Aorta (tissue), 5 donors: ENCODE measurements around the gene NID1. TPM values are rescaled to one million over a fixed set of nuclear protein-coding genes. Genes with fewer than 3 reads are reported as not detected.

Source experiments
- ATAC-seq: fragments of 200-7000 bp; cut with Tn5 transposase; one replicate; pipeline ENCODE4 v1.9.1; 2022; ENCODE audit warnings: moderate library complexity; ENCODE audit not compliant: low FRiP score
- DNase-seq, 2 donors: peaks; one replicate each; pipeline ENCODE4 v3.0.0-alpha.2; 2020
- H3K27ac ChIP-seq, 2 donors: one replicate each; pipeline ENCODE4 v1.5.1; 2013; ENCODE audit warnings: low read length in 2 of 2, mild to moderate bottlenecking in 2 of 2, moderate library complexity in 2 of 2, control low read depth in 1 of 2, inconsistent platforms in 1 of 2, low read depth in 1 of 2
- H3K27me3 ChIP-seq, 2 donors: one replicate each; pipeline ENCODE4 v1.6.1; 2013; ENCODE audit warnings: control low read depth in 1 of 2, low read length in 1 of 2, mild to moderate bottlenecking in 1 of 2, moderate library complexity in 1 of 2; ENCODE audit not compliant: insufficient read depth in 2 of 2, control insufficient read depth in 1 of 2
- H3K36me3 ChIP-seq, 2 donors: one replicate each; pipeline ENCODE4 v1.6.1; 2013; ENCODE audit warnings: control low read depth in 1 of 2, low read length in 1 of 2, mild to moderate bottlenecking in 1 of 2; ENCODE audit not compliant: insufficient read depth in 2 of 2, control insufficient read depth in 1 of 2
- H3K4me1 ChIP-seq, 2 donors: one replicate each; pipeline ENCODE4 v1.6.1; 2013; ENCODE audit warnings: low read length in 2 of 2, control low read depth in 1 of 2, mild to moderate bottlenecking in 1 of 2, moderate library complexity in 1 of 2; ENCODE audit not compliant: insufficient read depth in 2 of 2, control insufficient read depth in 1 of 2
- H3K4me3 ChIP-seq, 2 donors: one replicate each; pipeline ENCODE4 v1.5.1; 2013; ENCODE audit warnings: low read length in 2 of 2, control low read depth in 1 of 2, mild to moderate bottlenecking in 1 of 2
- H3K9me3 ChIP-seq: one replicate; pipeline ENCODE4 v1.6.1; 2013; ENCODE audit warnings: mild to moderate bottlenecking, low read length; ENCODE audit not compliant: control insufficient read depth
- WGBS, 2 donors: extraction: QIAGEN DNeasy Blood & Tissue Kit; methylation state at CpG; one replicate each; pipeline ENCODE4 v1.1.7; 2013; 5-methylcytosine and 5-hydroxymethylcytosine counted together
- intact Hi-C, 2 donors: fragments of 100-400 bp; cut with DNase I; formaldehyde crosslinking; loops; one replicate each; pipeline versions ENCODE4 v1.14.2 to v1.15.0; 2022
- polyA plus RNA-seq, 2 donors: library from polyadenylated mRNA; stranded (reverse); fragments of 200-250 nt; gene quantifications; one replicate each; pipeline ENCODE4 v1.2.3, GENCODE V29; 2013
- total RNA-seq, 2 donors: library from RNA; stranded (reverse); fragmentation: NEBNext Ultra II Directional; extraction: Animal tissue kit (Norgen Biotek cat#: 25700); gene quantifications; one replicate each; pipeline ENCODE4 v1.2.1, GENCODE V29; 2021
- donor health status: healthy with polysubstance abuse.
- donor health status: Bipolar disorder and iron deficiency.
- donor health status: DM: no; HTN: no; CAD: no.
- donor health status: DM: no; HTN: no; CAD: no.
- donor health status: DM: yes; HTN: yes; CAD: no.

The NID1 gene
- total and polyA plus RNA-seq, 4 donors: 11.0 to 69.5 (median 60.4) TPM

- H3K27me3 ChIP-seq: no peaks in the 10 kb centered on the region
- DNase-seq: peak in 1 of 2 donors; percentile 6
- WGBS, 2 donors: 69 to 73% methylated on average over 9 of the region's 9 CpGs
- intact Hi-C loops: loop anchor here in 1 of 2 donors (10.0 kb wide), 1 partner anchor 667 kb away; no protein-coding TSS in a partner anchor
- no peak for ATAC-seq
- no peaks in the 10 kb centered on the region for H3K4me1 ChIP-seq
- no peaks in the 10 kb centered on the region for H3K36me3 ChIP-seq
- H3K4me3 ChIP-seq: no peak overlapping the region
- H3K9me3 ChIP-seq: no peaks in the 10 kb centered on the region
- H3K27ac ChIP-seq: no peak overlapping the region
These were observed 42.4 kb upstream of the NID1 start for GRCh38 chr1:236107121-236107907.

GRCh38 chr1:236103646-236104218 is 38.8 kb upstream of the NID1 start:
- H3K9me3 ChIP-seq: no peaks in the 10 kb centered on the region
- ATAC-seq (peak; percentile 73), DNase-seq (peak; percentile 47 to 48)
- H3K27ac ChIP-seq: no peak overlapping the region
- no peak overlapping the region for H3K4me3 ChIP-seq
- H3K4me1 ChIP-seq: no peaks in the 10 kb centered on the region
- H3K36me3 ChIP-seq: no peaks in the 10 kb centered on the region
- WGBS, 2 donors: 12 to 13% methylated on average over 13 of the region's 13 CpGs
- H3K27me3 ChIP-seq: no peaks in the 10 kb centered on the region
- intact Hi-C loops: loop anchor here (5.0 to 10.0 kb wide), 2 partner anchors 384 to 671 kb away; no protein-coding TSS in a partner anchor

GRCh38 chr1:236103059-236103458 is 38.2 kb upstream of the NID1 start:
- WGBS, 2 donors: 18 to 27% methylated on average over 7 of the region's 7 CpGs

GRCh38 chr1:236102611-236103010 is 37.7 kb upstream of the NID1 start:
- H3K36me3 ChIP-seq: no peaks in the 10 kb centered on the region
- ATAC-seq (no peak), DNase-seq (peak in 1 of 2 donors; percentile 14)
- H3K9me3 ChIP-seq: no peaks in the 10 kb centered on the region
- H3K4me3 ChIP-seq: no peak overlapping the region
- no peak overlapping the region for H3K27ac ChIP-seq
- 74 to 76% methylated on average over 11 of the region's 11 CpGs for WGBS, 2 donors
- intact Hi-C loops: loop anchor here (5.0 to 10.0 kb wide), 2 partner anchors 385 to 672 kb away; no protein-coding TSS in a partner anchor
- no peaks in the 10 kb centered on the region for H3K4me1 ChIP-seq
- H3K27me3 ChIP-seq: no peaks in the 10 kb centered on the region

More at GRCh38 chr1:236103059-236103458, 38.2 kb upstream of the NID1 start:
- no peaks in the 10 kb centered on the region for H3K9me3 ChIP-seq
- no peaks in the 10 kb centered on the region for H3K4me1 ChIP-seq
- H3K27me3 ChIP-seq: no peaks in the 10 kb centered on the region
- DNase-seq: peak; percentile 12 to 24
- intact Hi-C loops: loop anchor here (5.0 to 10.0 kb wide), 2 partner anchors 384 to 672 kb away; no protein-coding TSS in a partner anchor
- no peaks in the 10 kb centered on the region for H3K36me3 ChIP-seq
- no peak for ATAC-seq
- H3K27ac ChIP-seq: no peak overlapping the region
- H3K4me3 ChIP-seq: no peak overlapping the region

- intact Hi-C loops: loop anchor here (5.0 to 10.0 kb wide), 2 partner anchors 386 to 673 kb away; no protein-coding TSS in a partner anchor
- WGBS, 2 donors: 86 to 88% methylated on average over 10 of the region's 10 CpGs
- no peak overlapping the region for H3K4me3 ChIP-seq
- H3K27me3 ChIP-seq: no peaks in the 10 kb centered on the region
- H3K9me3 ChIP-seq: no peaks in the 10 kb centered on the region
- DNase-seq (peak; percentile 6 to 8), ATAC-seq (no peak)
- H3K4me1 ChIP-seq: no peaks in the 10 kb centered on the region
- no peak overlapping the region for H3K27ac ChIP-seq
- no peaks in the 10 kb centered on the region for H3K36me3 ChIP-seq
These were observed 36.6 kb upstream of the NID1 start for GRCh38 chr1:236101233-236102200.

GRCh38 chr1:236100799-236101198 is 35.9 kb upstream of the NID1 start:
- DNase-seq: peak; percentile 14 to 32
- H3K27me3 ChIP-seq: no peaks in the 10 kb centered on the region
- WGBS, 2 donors: 91 to 94% methylated on average over 15 of the region's 15 CpGs
- no peaks in the 10 kb centered on the region for H3K4me1 ChIP-seq
- H3K4me3 ChIP-seq: no peak overlapping the region
- H3K36me3 ChIP-seq: no peaks in the 10 kb centered on the region
- H3K9me3 ChIP-seq: no peaks in the 10 kb centered on the region
- intact Hi-C loops: loop anchor here (5.0 to 10.0 kb wide), 2 partner anchors 387 to 674 kb away; no protein-coding TSS in a partner anchor
- no peak overlapping the region for H3K27ac ChIP-seq
- ATAC-seq: no peak

GRCh38 chr1:236099355-236099974 is 34.6 kb upstream of the NID1 start:
- no peaks in the 10 kb centered on the region for H3K36me3 ChIP-seq
- no peak overlapping the region for H3K4me3 ChIP-seq
- no peaks in the 10 kb centered on the region for H3K4me1 ChIP-seq
- no peaks in the 10 kb centered on the region for H3K27me3 ChIP-seq
- 43% methylated on average over 12 of the region's 12 CpGs for WGBS, 2 donors
- intact Hi-C loops: no loop called here
- peak in 1 of 2 donors; percentile 17 for DNase-seq
- no peaks in the 10 kb centered on the region for H3K9me3 ChIP-seq
- ATAC-seq: no peak
- H3K27ac ChIP-seq: no peak overlapping the region

- ATAC-seq: no peak
- H3K36me3 ChIP-seq: no peaks in the 10 kb centered on the region
- no peak for DNase-seq
- no peaks in the 10 kb centered on the region for H3K4me1 ChIP-seq
- H3K27me3 ChIP-seq: no peaks in the 10 kb centered on the region
- WGBS, 2 donors: 95 to 96% methylated on average over 1 of the region's 1 CpG
- H3K27ac ChIP-seq: no peak overlapping the region
- H3K4me3 ChIP-seq: no peak overlapping the region
- H3K9me3 ChIP-seq: no peaks in the 10 kb centered on the region
- intact Hi-C loops: no loop called here
These were observed 33.4 kb upstream of the NID1 start for GRCh38 chr1:236098267-236098666.
